Glomerular visceral epithelial cell (primary cell): ENCODE results near the gene ACYP2.

Experiments used
- DNase-seq: peaks from one replicate; pipeline ENCODE4 v3.0.0-alpha.2; 2016; ENCODE audit errors: extremely low spot score

The ACYP2 gene

GRCh38 chr2:54149638-54150441 is 34.4 kb downstream of the ACYP2 start:
- no peak for DNase-seq

GRCh38 chr2:54158311-54158710 is 42.9 kb downstream of the ACYP2 start:
- no peak for DNase-seq

GRCh38 chr2:54161660-54162424 is 46.4 kb downstream of the ACYP2 start:
- no peak for DNase-seq

GRCh38 chr2:54164106-54164505 is 48.7 kb downstream of the ACYP2 start:
- no peak for DNase-seq

GRCh38 chr2:54166121-54166773 is 50.8 kb downstream of the ACYP2 start:
- no peak for DNase-seq

- peak; percentile 43 for DNase-seq
Observed at GRCh38 chr2:54176577-54176976, 61.2 kb downstream of the ACYP2 start.

- DNase-seq, result no peak
Observed at GRCh38 chr2:54183281-54183680, 67.9 kb downstream of the ACYP2 start.

- no peak for DNase-seq
Observed at GRCh38 chr2:54183972-54184371, 68.6 kb downstream of the ACYP2 start.

GRCh38 chr2:54185105-54185504 is 69.7 kb downstream of the ACYP2 start:
- no peak for DNase-seq

- no peak for DNase-seq
Observed at GRCh38 chr2:54187331-54187730, 71.9 kb downstream of the ACYP2 start.

GRCh38 chr2:54189539-54189938 is 74.1 kb downstream of the ACYP2 start:
- DNase-seq, result no peak

GRCh38 chr2:54191361-54192135 is 76.1 kb downstream of the ACYP2 start:
- DNase-seq, result no peak

GRCh38 chr2:54194761-54195750 is 79.6 kb downstream of the ACYP2 start:
- no peak for DNase-seq

GRCh38 chr2:54196646-54197045 is 81.2 kb downstream of the ACYP2 start:
- no peak for DNase-seq

- DNase-seq, result no peak
Observed at GRCh38 chr2:54204476-54204875, 89.1 kb downstream of the ACYP2 start.

GRCh38 chr2:54206596-54206995 is 91.2 kb downstream of the ACYP2 start:
- peak; percentile 27 for DNase-seq

GRCh38 chr2:54207666-54208195 is 92.3 kb downstream of the ACYP2 start:
- DNase-seq, result no peak

- DNase-seq, result no peak
Observed at GRCh38 chr2:54208364-54209240, 93.2 kb downstream of the ACYP2 start.

GRCh38 chr2:54209379-54209778 is 94.0 kb downstream of the ACYP2 start:
- DNase-seq, result no peak
